CD4-positive, alpha-beta T cell (primary cell): ENCODE results near the gene RGS9. TPM values are rescaled to one million over a fixed set of nuclear protein-coding genes. Genes with fewer than 3 reads are reported as not detected.

Experiments
- ATAC-seq: fragments of 200-7000 bp; cut with Tn5 transposase; one replicate; pipeline ENCODE4 v1.10.0; 2022; ENCODE audit warnings: mild to moderate bottlenecking; ENCODE audit not compliant: poor library complexity
- CTCF ChIA-PET: fragments of 350-600 bp; sonication (Branson Sonifier 250); formaldehyde crosslinking; loops from one replicate; lab custom pipeline; 2021; ENCODE audit warnings: antibody characterized with exemption, inconsistent platforms; lab: Charles Lee
- POLR2A ChIA-PET: fragments of 350-600 bp; sonication (Branson Sonifier 250); formaldehyde crosslinking; loops from one replicate; lab custom pipeline; 2021; ENCODE audit warnings: antibody characterized with exemption, inconsistent platforms; lab: Charles Lee
- DNase-seq, 14 experiments: peaks; one replicate each; pipeline ENCODE4 v3.0.0-alpha.2; 2013 to 2020; ENCODE audit warnings: mixed read lengths in 2 of 14
- H3K27ac ChIP-seq, 2 donors: one replicate each; pipeline versions ENCODE4 v1.5.1 to v1.7.0; 2013; ENCODE audit warnings: low read length in 2 of 2, low read depth in 1 of 2, mild to moderate bottlenecking in 1 of 2
- H3K27me3 ChIP-seq, 2 experiments: 1 replicate in 1 of 2; 2 replicates in 1 of 2; pipeline versions ENCODE4 v1.6.1 to v1.7.0; 2013; ENCODE audit warnings: low read length in 2 of 2, control low read depth in 1 of 2, mild to moderate bottlenecking in 1 of 2, moderate library complexity in 1 of 2; ENCODE audit not compliant: insufficient read depth in 2 of 2, control insufficient read depth in 1 of 2
- H3K36me3 ChIP-seq: one replicate; pipeline ENCODE4 v1.6.1; 2013; ENCODE audit warnings: low read length, control low read depth; ENCODE audit not compliant: insufficient read depth
- H3K4me1 ChIP-seq: one replicate; pipeline ENCODE4 v1.6.1; 2013; ENCODE audit warnings: low read length, control low read depth; ENCODE audit not compliant: insufficient read depth
- H3K4me3 ChIP-seq: one replicate; pipeline ENCODE4 v1.5.1; 2013; ENCODE audit warnings: mild to moderate bottlenecking, low read length, moderate library complexity
- H3K9me3 ChIP-seq, 2 experiments: 1 replicate in 1 of 2; 2 replicates in 1 of 2; pipeline versions ENCODE4 v1.6.1 to v1.7.0; 2013; ENCODE audit warnings: low read length in 2 of 2, mild to moderate bottlenecking in 2 of 2, control low read depth in 1 of 2, moderate library complexity in 1 of 2; ENCODE audit not compliant: control insufficient read depth in 1 of 2, insufficient read depth in 1 of 2
- H3K27ac Mint-ChIP-seq: one replicate; pipeline ENCODE4 v1.8.0; 2020; ENCODE audit warnings: mixed read lengths
- H3K27me3 Mint-ChIP-seq: one replicate; pipeline ENCODE4 v1.8.0; 2021; ENCODE audit warnings: mixed read lengths
- H3K36me3 Mint-ChIP-seq: one replicate; pipeline ENCODE4 v1.8.0; 2021; ENCODE audit warnings: low read depth, mixed read lengths
- H3K4me1 Mint-ChIP-seq: one replicate; pipeline ENCODE4 v1.8.0; 2021; ENCODE audit warnings: low read depth, mixed read lengths
- H3K4me3 Mint-ChIP-seq: one replicate; pipeline ENCODE4 v1.8.0; 2020; ENCODE audit warnings: mild to moderate bottlenecking, mixed read lengths
- H3K9me3 Mint-ChIP-seq: one replicate; pipeline ENCODE4 v1.8.0; 2020; ENCODE audit warnings: mixed read lengths
- intact Hi-C, 2 experiments: fragments of 100-400 bp; cut with DNase I in 1 of 2; cut with micrococcal nuclease in 1 of 2; formaldehyde crosslinking; loops; one replicate each; pipeline versions ENCODE4 v1.15.1 to v1.9.0; 2023 to 2025; cut with DNase I, micrococcal nuclease
- total RNA-seq, 174 experiments: library from RNA in 2 of 174; stranded (reverse) in 2 of 174; gene quantifications; one replicate each; pipeline ENCODE4 v1.2.3 and lab custom pipeline; 2021 to 2026
- TF ChIP-seq, protein P1 (sequence below): fragments of 200-600 bp; IDR thresholded peaks from one replicate; pipeline ENCODE4 v1.8.0; 2022; ENCODE audit warnings: antibody characterized with exemption, mild to moderate bottlenecking

RGS9 gene
- total RNA-seq, 2 experiments from 2014 or later = 0.60 to 0.73 TPM

GRCh38 chr17:65104973-65105372 is 32.2 kb upstream of the RGS9 start:
- Mint-ChIP-seq H3K27ac (no peak overlapping the region), H3K9me3 (no peaks in the 10 kb centered on the region), H3K4me3 (no peak overlapping the region), H3K4me1 (peaks cover 9% of the 10 kb centered on the region), H3K27me3 (peaks cover 5% of the 10 kb centered on the region), H3K36me3 (no peaks in the 10 kb centered on the region)
- no peak overlapping the region for H3K27ac ChIP-seq
- DNase-seq (no peak), ATAC-seq (no peak)
- H3K36me3 ChIP-seq = no peaks in the 10 kb centered on the region
- TF ChIP-seq, protein P1, sequence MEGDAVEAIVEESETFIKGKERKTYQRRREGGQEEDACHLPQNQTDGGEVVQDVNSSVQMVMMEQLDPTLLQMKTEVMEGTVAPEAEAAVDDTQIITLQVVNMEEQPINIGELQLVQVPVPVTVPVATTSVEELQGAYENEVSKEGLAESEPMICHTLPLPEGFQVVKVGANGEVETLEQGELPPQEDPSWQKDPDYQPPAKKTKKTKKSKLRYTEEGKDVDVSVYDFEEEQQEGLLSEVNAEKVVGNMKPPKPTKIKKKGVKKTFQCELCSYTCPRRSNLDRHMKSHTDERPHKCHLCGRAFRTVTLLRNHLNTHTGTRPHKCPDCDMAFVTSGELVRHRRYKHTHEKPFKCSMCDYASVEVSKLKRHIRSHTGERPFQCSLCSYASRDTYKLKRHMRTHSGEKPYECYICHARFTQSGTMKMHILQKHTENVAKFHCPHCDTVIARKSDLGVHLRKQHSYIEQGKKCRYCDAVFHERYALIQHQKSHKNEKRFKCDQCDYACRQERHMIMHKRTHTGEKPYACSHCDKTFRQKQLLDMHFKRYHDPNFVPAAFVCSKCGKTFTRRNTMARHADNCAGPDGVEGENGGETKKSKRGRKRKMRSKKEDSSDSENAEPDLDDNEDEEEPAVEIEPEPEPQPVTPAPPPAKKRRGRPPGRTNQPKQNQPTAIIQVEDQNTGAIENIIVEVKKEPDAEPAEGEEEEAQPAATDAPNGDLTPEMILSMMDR = no peak
- H3K4me1 ChIP-seq = peaks cover 14% of the 10 kb centered on the region
- H3K4me3 ChIP-seq = no peak overlapping the region
- H3K27me3 ChIP-seq = no peaks in the 10 kb centered on the region
- H3K9me3 ChIP-seq = no peaks in the 10 kb centered on the region
- intact Hi-C loops = loop anchor here (2.0 to 5.0 kb wide), 2 partner anchors 16 to 118 kb away; no protein-coding TSS in a partner anchor
- POLR2A ChIA-PET = no interaction called here
- CTCF ChIA-PET = no interaction called here

GRCh38 chr17:65108152-65108551 is 29.0 kb upstream of the RGS9 start:
- ChIA-PET POLR2A (no interaction called here), CTCF (no interaction called here)
- Mint-ChIP-seq H3K4me3 (no peak overlapping the region), H3K4me1 (no peaks in the 10 kb centered on the region), H3K27ac (no peak overlapping the region), H3K9me3 (no peaks in the 10 kb centered on the region), H3K36me3 (no peaks in the 10 kb centered on the region), H3K27me3 (peaks cover 9% of the 10 kb centered on the region)
- ATAC-seq = no peak
- Histone ChIP-seq H3K4me3 (no peak overlapping the region), H3K9me3 (no peaks in the 10 kb centered on the region), H3K27ac (no peak overlapping the region), H3K27me3 (no peaks in the 10 kb centered on the region), H3K4me1 (no peaks in the 10 kb centered on the region), H3K36me3 (no peaks in the 10 kb centered on the region)
- TF ChIP-seq, protein P1 = no peak
- intact Hi-C loops = no loop called here
- DNase-seq = no peak

DNA sequence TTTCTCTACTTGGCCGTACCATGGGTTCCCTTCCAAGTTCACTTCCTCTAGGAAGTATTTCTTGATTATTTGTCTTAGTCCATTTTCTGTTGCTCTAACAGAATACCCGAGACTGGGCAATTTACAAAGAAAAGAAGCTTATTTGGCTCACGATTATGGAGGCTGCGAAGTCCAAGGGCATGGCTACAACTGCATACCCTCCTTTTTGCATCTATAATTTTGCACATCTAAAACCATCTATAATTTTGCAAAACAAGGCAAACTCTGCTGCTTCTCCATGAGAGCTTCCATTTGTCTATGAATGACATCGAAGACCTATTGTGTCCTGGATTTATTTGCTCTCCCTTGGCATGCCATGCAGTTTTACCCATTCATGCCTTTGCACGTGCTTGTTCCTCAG is 27.6 kb upstream of the RGS9 start:
- ATAC-seq = no peak
- POLR2A ChIA-PET = no interaction called here

More for the DNA sequence above, 27.6 kb upstream of the RGS9 start:
- Mint-ChIP-seq H3K36me3 (no peaks in the 10 kb centered on the region), H3K27me3 (peaks cover 9% of the 10 kb centered on the region), H3K27ac (no peak overlapping the region), H3K4me1 (no peaks in the 10 kb centered on the region), H3K9me3 (no peaks in the 10 kb centered on the region), H3K4me3 (no peak overlapping the region)
- Histone ChIP-seq H3K9me3 (no peaks in the 10 kb centered on the region), H3K36me3 (no peaks in the 10 kb centered on the region), H3K27ac (no peak overlapping the region), H3K4me3 (no peak overlapping the region), H3K4me1 (no peaks in the 10 kb centered on the region), H3K27me3 (no peaks in the 10 kb centered on the region)
- TF ChIP-seq, protein P1 = no peak
- CTCF ChIA-PET = no interaction called here
- DNase-seq = no peak
- intact Hi-C loops = no loop called here
